Activated CD4-positive, alpha-beta T cell treated with anti-CD3 and anti-CD28 coated beads for 24 hours (primary cell): ENCODE data around the gene WFIKKN2.
"Not testable (repeated sequence)": the region's sequence is repeated elsewhere in the genome, so short reads cannot be mapped to it uniquely, and the experiment has no call there.

Experiments used
- DNase-seq, 2 donors: peaks; one replicate each; pipeline ENCODE4 v3.0.0-alpha.2; 2020; ENCODE audit warnings: low read depth in 2 of 2

WFIKKN2 gene

GRCh38 chr17:50875074-50875473, 39.7 kb downstream of the WFIKKN2 start:
- DNase-seq, result no peak

- not testable (repeated sequence) for DNase-seq
Measured at GRCh38 chr17:50877042-50877441, 41.7 kb downstream of the WFIKKN2 start.

GRCh38 chr17:50877838-50878237, 42.5 kb downstream of the WFIKKN2 start:
- no peak for DNase-seq

GRCh38 chr17:50879086-50879485, 43.7 kb downstream of the WFIKKN2 start:
- DNase-seq, result no peak

GRCh38 chr17:50881182-50881581, 45.8 kb downstream of the WFIKKN2 start:
- DNase-seq, result no peak

GRCh38 chr17:50882851-50883250, 47.5 kb downstream of the WFIKKN2 start:
- no peak for DNase-seq

GRCh38 chr17:50883850-50884438, 48.6 kb downstream of the WFIKKN2 start:
- DNase-seq, result no peak

- DNase-seq, result no peak
Measured at GRCh38 chr17:50884439-50885311, 49.3 kb downstream of the WFIKKN2 start.

GRCh38 chr17:50887705-50888245, 52.4 kb downstream of the WFIKKN2 start:
- DNase-seq, result no peak

- no peak for DNase-seq
Measured at GRCh38 chr17:50889528-50890118, 54.2 kb downstream of the WFIKKN2 start.

GRCh38 chr17:50890675-50891516, 55.5 kb downstream of the WFIKKN2 start:
- DNase-seq, result no peak

- no peak for DNase-seq
Measured at GRCh38 chr17:50891577-50891989, 56.2 kb downstream of the WFIKKN2 start.
